Ascending aorta (tissue), 2 donors: Measurements from ENCODE around the gene PA2G4. TPM values are rescaled to one million over a fixed set of nuclear protein-coding genes. Genes with fewer than 3 reads are reported as not detected.

Experiments
- DNase-seq, 2 donors: peaks; one replicate each; pipeline ENCODE4 v3.0.0-alpha.2; 2019; ENCODE audit warnings: low spot score in 2 of 2
- H3K27ac ChIP-seq, 2 donors: fragments of 200-600 bp; sonication (generic); one replicate each; pipeline ENCODE4 v1.5.1; 2016 to 2017; ENCODE audit warnings: mild to moderate bottlenecking in 1 of 2
- H3K27me3 ChIP-seq: fragments of 200-600 bp; sonication (generic); one replicate; pipeline ENCODE4 v1.5.1; 2017
- H3K36me3 ChIP-seq, 2 donors: fragments of 200-600 bp; sonication (generic); one replicate each; pipeline ENCODE4 v1.5.1; 2016
- H3K4me1 ChIP-seq, 2 donors: fragments of 200-600 bp; sonication (generic); one replicate each; pipeline ENCODE4 v1.5.1; 2016 to 2017; ENCODE audit warnings: mild to moderate bottlenecking in 1 of 2
- H3K4me3 ChIP-seq, 2 donors: fragments of 200-600 bp; sonication (generic); one replicate each; pipeline ENCODE4 v1.5.1; 2016 to 2017; ENCODE audit warnings: mild to moderate bottlenecking in 1 of 2
- H3K9me3 ChIP-seq, 2 donors: fragments of 200-600 bp; sonication (generic); one replicate each; pipeline ENCODE4 v1.5.1; 2016
- CTCF ChIP-seq, 3 experiments: fragments of 200-600 bp in 2 of 3; fragments of 450-650 bp in 1 of 3; sonication (generic) in 2 of 3; IDR thresholded peaks; one replicate each; pipeline ENCODE4 v1.5.1; 2016 to 2019; ENCODE audit warnings: antibody characterized with exemption in 3 of 3, mild to moderate bottlenecking in 1 of 3, moderate library complexity in 1 of 3
- intact Hi-C: fragments of 100-400 bp; cut with DNase I; formaldehyde crosslinking; loops from one replicate; pipeline ENCODE4 v1.15.1; 2023
- total RNA-seq: library from RNA; depleted of rRNA; stranded (reverse); fragments of >200 nt; gene quantifications from one replicate; pipeline ENCODE4 v1.1.0, GENCODE V29; 2016

Gene PA2G4
- total RNA-seq, 1 donor from 2014 or later = 101 TPM

GRCh38 chr12:56102683-56103065 is 1.7 kb upstream of the PA2G4 start:
- no peak for TF ChIP-seq CTCF (IDR thresholded peaks at IDR 0.05)
- H3K9me3 ChIP-seq = no peaks in the 10 kb centered on the region
- DNase-seq = no peak
- intact Hi-C loops = no loop called here
- no peak overlapping the region for H3K27ac ChIP-seq
- H3K4me3 ChIP-seq = peak overlapping the region in 1 of 2 donors; percentile 88
- peaks cover 9 to 11% of the 10 kb centered on the region in 2 donors for H3K36me3 ChIP-seq
- H3K4me1 ChIP-seq = peaks cover 0 to 13% of the 10 kb centered on the region in 2 donors
- H3K27me3 ChIP-seq = no peaks in the 10 kb centered on the region

GRCh38 chr12:56103066-56103711 is 1.2 kb upstream of the PA2G4 start:
- Histone ChIP-seq H3K4me1 (peaks cover 0 to 13% of the 10 kb centered on the region in 2 donors), H3K27me3 (no peaks in the 10 kb centered on the region), H3K9me3 (no peaks in the 10 kb centered on the region), H3K36me3 (peaks cover 14 to 16% of the 10 kb centered on the region in 2 donors), H3K4me3 (peak overlapping the region; percentile 69 to 88), H3K27ac (peak overlapping the region; percentile 77 to 83)
- DNase-seq = no peak
- intact Hi-C loops = no loop called here
- no peak for TF ChIP-seq CTCF (IDR thresholded peaks at IDR 0.05)

- intact Hi-C loops = loop anchor here (1.0 kb wide), 3 partner anchors 13 to 61 kb away; partner anchors contain the start of gene RPL41
- H3K27me3 ChIP-seq = no peaks in the 10 kb centered on the region
- peaks cover 20 to 22% of the 10 kb centered on the region in 2 donors for H3K36me3 ChIP-seq
Measured at GRCh38 chr12:56103823-56104108, 593 bp upstream of the PA2G4 start.

GRCh38 chr12:56104815-56105608 is 653 bp downstream of the PA2G4 start:
- Histone ChIP-seq H3K9me3 (no peaks in the 10 kb centered on the region), H3K27me3 (no peaks in the 10 kb centered on the region), H3K4me3 (peak overlapping the region; percentile 69 to 88), H3K27ac (peak overlapping the region; percentile 77 to 83), H3K36me3 (peaks cover 33 to 34% of the 10 kb centered on the region in 2 donors), H3K4me1 (peaks cover 0 to 13% of the 10 kb centered on the region in 2 donors)
- intact Hi-C loops = loop anchor here (1.0 kb wide), 3 partner anchors 11 to 63 kb away; partner anchors contain the start of gene RPL41
- no peak for DNase-seq
- TF ChIP-seq CTCF (IDR thresholded peaks at IDR 0.05) = no peak

More at GRCh38 chr12:56103823-56104108, 593 bp upstream of the PA2G4 start:
- Histone ChIP-seq H3K4me3 (peak overlapping the region; percentile 69 to 88), H3K4me1 (peaks cover 0 to 13% of the 10 kb centered on the region in 2 donors), H3K9me3 (no peaks in the 10 kb centered on the region), H3K27ac (peak overlapping the region; percentile 77 to 83)
- no peak for DNase-seq
- TF ChIP-seq CTCF (IDR thresholded peaks at IDR 0.05) = no peak

GRCh38 chr12:56105609-56105902 is 1.2 kb downstream of the PA2G4 start:
- no peaks in the 10 kb centered on the region for H3K27me3 ChIP-seq
- peak overlapping the region; percentile 69 to 88 for H3K4me3 ChIP-seq
- H3K9me3 ChIP-seq = no peaks in the 10 kb centered on the region
- peaks cover 0 to 13% of the 10 kb centered on the region in 2 donors for H3K4me1 ChIP-seq
- DNase-seq = no peak
- peak overlapping the region in 1 of 2 donors; percentile 8 for H3K27ac ChIP-seq
- intact Hi-C loops = no loop called here
- no peak for TF ChIP-seq CTCF (IDR thresholded peaks at IDR 0.05)
- peaks cover 38 to 40% of the 10 kb centered on the region in 2 donors for H3K36me3 ChIP-seq
